Measurements from ENCODE around the gene NEDD4L.

- TF ChIP-seq, protein P1, sequence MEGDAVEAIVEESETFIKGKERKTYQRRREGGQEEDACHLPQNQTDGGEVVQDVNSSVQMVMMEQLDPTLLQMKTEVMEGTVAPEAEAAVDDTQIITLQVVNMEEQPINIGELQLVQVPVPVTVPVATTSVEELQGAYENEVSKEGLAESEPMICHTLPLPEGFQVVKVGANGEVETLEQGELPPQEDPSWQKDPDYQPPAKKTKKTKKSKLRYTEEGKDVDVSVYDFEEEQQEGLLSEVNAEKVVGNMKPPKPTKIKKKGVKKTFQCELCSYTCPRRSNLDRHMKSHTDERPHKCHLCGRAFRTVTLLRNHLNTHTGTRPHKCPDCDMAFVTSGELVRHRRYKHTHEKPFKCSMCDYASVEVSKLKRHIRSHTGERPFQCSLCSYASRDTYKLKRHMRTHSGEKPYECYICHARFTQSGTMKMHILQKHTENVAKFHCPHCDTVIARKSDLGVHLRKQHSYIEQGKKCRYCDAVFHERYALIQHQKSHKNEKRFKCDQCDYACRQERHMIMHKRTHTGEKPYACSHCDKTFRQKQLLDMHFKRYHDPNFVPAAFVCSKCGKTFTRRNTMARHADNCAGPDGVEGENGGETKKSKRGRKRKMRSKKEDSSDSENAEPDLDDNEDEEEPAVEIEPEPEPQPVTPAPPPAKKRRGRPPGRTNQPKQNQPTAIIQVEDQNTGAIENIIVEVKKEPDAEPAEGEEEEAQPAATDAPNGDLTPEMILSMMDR (optimal IDR thresholded peaks at IDR 0.05 in 1 of 3, IDR thresholded peaks at IDR 0.05 in 1 of 3, conservative IDR thresholded peaks at IDR 0.05 in 1 of 3; ENCODE audit: extremely low read depth in 1 of 3, insufficient read depth in 2 of 3, low read length in 3 of 3), result no peak
- TF ChIP-seq EZH2 (IDR thresholded peaks at IDR 0.05; ENCODE audit: low read length), result no peak
Observed at GRCh38 chr18:58023108-58023507, 20.9 kb upstream of the NEDD4L start.

Measured in keratinocyte (primary cell).